Measurements from ENCODE around the gene DNAAF5.

- TF ChIP-seq CTCF (conservative IDR thresholded peaks at IDR 0.05; ENCODE audit: low read length) (no peak), EZH2phosphoT487 (IDR thresholded peaks at IDR 0.05; ENCODE audit: borderline replicate concordance) (no peak)
These were observed 5.1 kb downstream of the DNAAF5 start for GRCh38 chr7:731440-732085.
